HepG2 (cell line): ENCODE measurements around the gene FFAR4. TPM values are rescaled to one million over a fixed set of nuclear protein-coding genes. Genes with fewer than 3 reads are reported as not detected.

Experiments
- DPF2 ChIP-seq: sonication (generic); formaldehyde crosslinking; IDR thresholded peaks from 2 replicates; pipeline ENCODE4 v1.4.0; 2020; ENCODE audit warnings: mild to moderate bottlenecking, low read depth, missing genetic modification reagents, borderline replicate concordance
- HNRNPLL ChIP-seq: fragments of 200-400 bp; formaldehyde crosslinking; IDR thresholded peaks from 2 replicates; pipeline ENCODE4 v1.6.1; 2017; ENCODE audit warnings: mild to moderate bottlenecking, low read depth, low read length; ENCODE audit not compliant: poor library complexity, severe bottlenecking
- JUNB ChIP-seq: sonication (generic); formaldehyde crosslinking; IDR thresholded peaks from 2 replicates; pipeline ENCODE4 v1.8.0; 2022; ENCODE audit warnings: missing genetic modification reagents, mild to moderate bottlenecking, borderline replicate concordance
- MAX ChIP-seq: IDR thresholded peaks from 2 replicates; pipeline ENCODE4 v1.6.1; 2012; ENCODE audit warnings: inconsistent platforms
- SNRNP70 ChIP-seq: fragments of 200-400 bp; formaldehyde crosslinking; IDR thresholded peaks from 2 replicates; pipeline ENCODE4 v1.6.1; 2017; ENCODE audit warnings: mild to moderate bottlenecking, low read depth, low read length, moderate library complexity
- SP1 ChIP-seq, 2 experiments: fragments of 450-650 bp in 1 of 2; sonication (generic) in 1 of 2; formaldehyde crosslinking in 1 of 2; IDR thresholded peaks; 2 replicates each; pipeline versions ENCODE4 v1.4.0 to v1.6.1; 2016 to 2020; ENCODE audit warnings: missing genetic modification reagents in 1 of 2
- SPEN ChIP-seq: sonication (generic); formaldehyde crosslinking; IDR thresholded peaks from 2 replicates; pipeline ENCODE4 v1.5.1; 2020; ENCODE audit warnings: low read depth, mild to moderate bottlenecking, missing genetic modification reagents
- ZBTB14 ChIP-seq: sonication (generic); formaldehyde crosslinking; IDR thresholded peaks from 2 replicates; pipeline ENCODE4 v1.4.0; 2020; ENCODE audit warnings: missing genetic modification reagents
- ZFY ChIP-seq: sonication (generic); formaldehyde crosslinking; IDR thresholded peaks from 2 replicates; pipeline ENCODE4 v1.4.0; 2020; ENCODE audit warnings: missing genetic modification reagents
- ZNF296 ChIP-seq: sonication (generic); formaldehyde crosslinking; conservative IDR thresholded peaks from 2 replicates; pipeline ENCODE4 v1.5.0; 2020; ENCODE audit warnings: mild to moderate bottlenecking, missing genetic modification reagents
- ZNF841 ChIP-seq: sonication (generic); formaldehyde crosslinking; IDR thresholded peaks from 2 replicates; pipeline ENCODE4 v1.8.1; 2023; ENCODE audit warnings: missing genetic modification reagents, borderline replicate concordance
- ZNF883 ChIP-seq: sonication (generic); formaldehyde crosslinking; IDR thresholded peaks from 2 replicates; pipeline ENCODE4 v1.5.1; 2020; ENCODE audit warnings: mild to moderate bottlenecking, missing genetic modification reagents; ENCODE audit errors: not compliant biosample characterization
- ZSCAN9 ChIP-seq: IDR thresholded peaks from 2 replicates; pipeline ENCODE4 v1.6.1; 2016; ENCODE audit warnings: borderline replicate concordance
- ZXDC ChIP-seq: sonication (generic); formaldehyde crosslinking; IDR thresholded peaks from 2 replicates; pipeline ENCODE4 v1.5.0; 2020; ENCODE audit warnings: mild to moderate bottlenecking, missing genetic modification reagents
- polyA plus RNA-seq, 8 experiments: library from polyadenylated mRNA; depleted of rRNA in 3 of 8; stranded (reverse) in 7 of 8; unstranded in 1 of 8; fragments of >200 nt; fragmentation: Illumina TruSeq in 4 of 8; extraction: Trizol in 4 of 8; gene quantifications; 2 replicates each; pipeline versions ENCODE4 v1.2.1 to v1.2.3, GENCODE V29; 2011 to 2016; ENCODE audit warnings: low read depth in 4 of 8, missing spikeins in 1 of 8, mixed read lengths in 1 of 8; ENCODE audit not compliant: insufficient read depth in 1 of 8
- total RNA-seq, 5 experiments: library from RNA; depleted of rRNA; stranded (reverse); fragments of >200 nt; fragmentation: Illumina TruSeq; extraction: Trizol; gene quantifications; 2 replicates each; pipeline ENCODE4 v1.2.3, GENCODE V29; 2016; ENCODE audit warnings: low read depth in 1 of 5
- TF ChIP-seq, protein P1 (sequence below): sonication (generic); formaldehyde crosslinking; IDR thresholded peaks from 2 replicates; pipeline ENCODE4 v1.5.1; 2020; ENCODE audit warnings: mild to moderate bottlenecking, missing genetic modification reagents, moderate library complexity
- TF ChIP-seq, protein P2 (sequence below): sonication (generic); formaldehyde crosslinking; IDR thresholded peaks from 2 replicates; pipeline ENCODE4 v1.9.0; 2021; ENCODE audit warnings: missing genetic modification reagents, mild to moderate bottlenecking, borderline replicate concordance

The FFAR4 gene
- total and polyA plus RNA-seq, 2 of the 13 experiments (the other 11 are each of a cell fraction or from before 2014, with no cell fraction given) = 0.09 TPM; not detected in 1

DNA sequence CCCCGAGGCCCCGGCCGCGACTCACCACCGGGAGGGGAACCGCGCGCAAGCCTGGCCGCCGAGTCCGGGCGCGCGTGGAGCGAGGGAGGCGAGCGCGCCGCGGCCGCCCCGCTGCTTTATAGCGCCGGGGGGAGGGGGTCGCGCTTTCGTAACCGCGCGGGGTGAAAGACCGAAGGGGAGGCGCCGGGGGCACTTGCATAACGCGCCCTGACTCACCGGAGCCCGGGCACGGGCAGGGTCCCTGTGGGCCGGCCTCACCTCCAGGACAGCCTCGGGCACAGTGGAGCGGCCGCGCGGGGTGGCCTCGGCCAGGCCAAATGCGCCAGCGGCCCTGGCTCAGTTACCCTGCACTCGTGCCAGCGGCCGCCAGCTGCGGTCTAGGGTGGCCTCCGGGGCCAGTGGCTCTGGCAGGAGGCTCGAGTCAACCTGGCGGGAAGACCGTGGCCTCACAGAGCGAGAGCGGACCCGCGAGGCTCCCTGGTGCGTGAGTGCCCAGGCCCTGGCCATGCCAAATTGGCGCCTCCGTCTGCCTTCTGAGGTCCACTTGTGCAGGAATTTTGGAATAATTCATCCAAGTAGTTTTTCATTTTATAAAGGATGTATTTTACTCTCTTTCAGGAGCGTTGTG, 34.8 kb downstream of the FFAR4 start, which contains the start of gene RBP4 (continued):
- TF ChIP-seq, protein P1, sequence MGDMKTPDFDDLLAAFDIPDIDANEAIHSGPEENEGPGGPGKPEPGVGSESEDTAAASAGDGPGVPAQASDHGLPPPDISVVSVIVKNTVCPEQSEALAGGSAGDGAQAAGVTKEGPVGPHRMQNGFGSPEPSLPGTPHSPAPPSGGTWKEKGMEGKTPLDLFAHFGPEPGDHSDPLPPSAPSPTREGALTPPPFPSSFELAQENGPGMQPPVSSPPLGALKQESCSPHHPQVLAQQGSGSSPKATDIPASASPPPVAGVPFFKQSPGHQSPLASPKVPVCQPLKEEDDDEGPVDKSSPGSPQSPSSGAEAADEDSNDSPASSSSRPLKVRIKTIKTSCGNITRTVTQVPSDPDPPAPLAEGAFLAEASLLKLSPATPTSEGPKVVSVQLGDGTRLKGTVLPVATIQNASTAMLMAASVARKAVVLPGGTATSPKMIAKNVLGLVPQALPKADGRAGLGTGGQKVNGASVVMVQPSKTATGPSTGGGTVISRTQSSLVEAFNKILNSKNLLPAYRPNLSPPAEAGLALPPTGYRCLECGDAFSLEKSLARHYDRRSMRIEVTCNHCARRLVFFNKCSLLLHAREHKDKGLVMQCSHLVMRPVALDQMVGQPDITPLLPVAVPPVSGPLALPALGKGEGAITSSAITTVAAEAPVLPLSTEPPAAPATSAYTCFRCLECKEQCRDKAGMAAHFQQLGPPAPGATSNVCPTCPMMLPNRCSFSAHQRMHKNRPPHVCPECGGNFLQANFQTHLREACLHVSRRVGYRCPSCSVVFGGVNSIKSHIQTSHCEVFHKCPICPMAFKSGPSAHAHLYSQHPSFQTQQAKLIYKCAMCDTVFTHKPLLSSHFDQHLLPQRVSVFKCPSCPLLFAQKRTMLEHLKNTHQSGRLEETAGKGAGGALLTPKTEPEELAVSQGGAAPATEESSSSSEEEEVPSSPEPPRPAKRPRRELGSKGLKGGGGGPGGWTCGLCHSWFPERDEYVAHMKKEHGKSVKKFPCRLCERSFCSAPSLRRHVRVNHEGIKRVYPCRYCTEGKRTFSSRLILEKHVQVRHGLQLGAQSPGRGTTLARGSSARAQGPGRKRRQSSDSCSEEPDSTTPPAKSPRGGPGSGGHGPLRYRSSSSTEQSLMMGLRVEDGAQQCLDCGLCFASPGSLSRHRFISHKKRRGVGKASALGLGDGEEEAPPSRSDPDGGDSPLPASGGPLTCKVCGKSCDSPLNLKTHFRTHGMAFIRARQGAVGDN (CRISPR knock-in tag) = peak; percentile 90
- TF ChIP-seq SNRNP70 (no peak), SPEN (CRISPR knock-in tag) (peak; percentile 68), JUNB (CRISPR knock-in tag) (peak; percentile 83), ZNF296 (0 out of 2 replicates have a peak, but pooled peaks have one; percentile 33), ZNF883 (peak; percentile 83), DPF2 (CRISPR knock-in tag) (peak; percentile 55; the same call in 1 of the 2 replicates), ZBTB14 (peak; percentile 65; the same call in 1 of the 2 replicates), SP1 (IDR thresholded peaks at IDR 0.05) (no peak), SP1 (CRISPR knock-in tag; IDR thresholded peaks at IDR 0.05) (0 out of 2 replicates have a peak, but pooled peaks have one; percentile 38), ZNF841 (0 out of 2 replicates have a peak, but pooled peaks have one; percentile 29), HNRNPLL (peak; percentile 59), ZFY (peak; percentile 89), ZSCAN9 (CRISPR knock-in tag) (no peak), MAX (peak; percentile 71; the same call in 1 of the 2 replicates), ZXDC (CRISPR knock-in tag) (peak; percentile 83; the same call in 1 of the 2 replicates)
- TF ChIP-seq, protein P2, sequence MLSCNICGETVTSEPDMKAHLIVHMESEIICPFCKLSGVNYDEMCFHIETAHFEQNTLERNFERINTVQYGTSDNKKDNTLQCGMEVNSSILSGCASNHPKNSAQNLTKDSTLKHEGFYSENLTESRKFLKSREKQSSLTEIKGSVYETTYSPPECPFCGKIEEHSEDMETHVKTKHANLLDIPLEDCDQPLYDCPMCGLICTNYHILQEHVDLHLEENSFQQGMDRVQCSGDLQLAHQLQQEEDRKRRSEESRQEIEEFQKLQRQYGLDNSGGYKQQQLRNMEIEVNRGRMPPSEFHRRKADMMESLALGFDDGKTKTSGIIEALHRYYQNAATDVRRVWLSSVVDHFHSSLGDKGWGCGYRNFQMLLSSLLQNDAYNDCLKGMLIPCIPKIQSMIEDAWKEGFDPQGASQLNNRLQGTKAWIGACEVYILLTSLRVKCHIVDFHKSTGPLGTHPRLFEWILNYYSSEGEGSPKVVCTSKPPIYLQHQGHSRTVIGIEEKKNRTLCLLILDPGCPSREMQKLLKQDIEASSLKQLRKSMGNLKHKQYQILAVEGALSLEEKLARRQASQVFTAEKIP (CRISPR knock-in tag) = no peak
